ENCODE results near the gene SORBS2. TPM values are rescaled to one million over a fixed set of nuclear protein-coding genes. Genes with fewer than 3 reads are reported as not detected.
"Not testable (repeated sequence)": the region's sequence is repeated elsewhere in the genome, so short reads cannot be mapped to it uniquely, and the experiment has no call there.

SORBS2 gene
- total RNA-seq, 1 experiment from 2014 or later: 1.5 TPM

- no peak for DNase-seq (ENCODE audit: low spot score)
These were observed 98.7 kb downstream of the SORBS2 start for GRCh38 chr4:185713272-185713671.

DNA sequence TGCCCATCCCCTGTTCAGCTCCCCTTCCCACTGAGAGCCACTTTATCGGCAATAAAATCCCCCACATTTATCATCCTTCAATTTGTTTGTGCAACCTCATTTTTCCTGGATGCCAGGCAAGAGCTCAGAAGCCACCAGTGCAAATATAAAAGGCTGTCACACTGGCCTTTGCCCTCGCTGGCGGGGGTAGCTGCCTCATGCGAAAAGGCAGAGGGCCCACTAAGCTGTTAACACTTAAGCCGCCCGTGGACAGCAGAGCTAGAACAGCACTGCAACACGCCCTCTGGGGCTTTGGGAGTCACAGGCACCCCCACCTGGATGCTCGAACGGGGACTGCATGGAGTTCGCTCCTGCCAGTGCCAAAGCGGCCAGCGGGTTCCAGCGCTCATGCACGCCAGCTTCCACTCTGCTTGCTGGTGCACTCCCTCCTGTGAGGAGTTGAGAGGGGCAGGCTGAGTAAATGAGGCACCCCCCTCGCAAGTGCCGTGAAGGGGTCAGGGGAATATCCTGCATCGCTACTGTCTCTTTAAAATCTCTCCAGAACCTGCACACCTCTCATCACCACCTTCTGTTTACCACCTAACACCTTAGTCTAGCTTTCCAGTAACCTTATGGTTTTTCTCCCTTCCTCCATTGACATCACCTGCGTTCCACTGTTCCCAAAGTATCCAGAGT lies 99.5 kb downstream of the SORBS2 start:
- DNase-seq (ENCODE audit: low spot score): no peak

DNA sequence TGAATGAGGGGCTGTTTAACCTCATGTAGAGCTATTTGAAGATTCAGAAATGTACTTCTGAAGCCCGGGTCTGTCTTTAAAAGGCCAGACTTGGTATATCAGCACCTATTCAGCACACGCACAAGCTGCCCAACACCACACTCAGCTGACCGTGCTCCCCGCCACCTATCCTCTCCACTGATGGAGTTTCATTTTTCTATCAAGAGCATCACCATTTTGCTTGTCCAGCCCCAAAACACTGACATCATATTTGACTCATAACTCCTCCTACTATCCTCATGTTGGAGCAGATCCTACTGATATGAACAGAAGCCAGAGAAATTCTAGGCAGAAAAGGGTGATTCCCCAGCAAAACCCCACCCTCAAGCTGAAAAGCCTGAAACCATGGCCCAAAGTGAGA lies 100.3 kb downstream of the SORBS2 start:
- no peak for DNase-seq (ENCODE audit: low spot score)

- DNase-seq (ENCODE audit: low spot score): no peak
These were observed 101.5 kb downstream of the SORBS2 start for GRCh38 chr4:185710487-185710995.

GRCh38 chr4:185709802-185710486 lies 102.0 kb downstream of the SORBS2 start:
- no peak for DNase-seq (ENCODE audit: low spot score)

DNA sequence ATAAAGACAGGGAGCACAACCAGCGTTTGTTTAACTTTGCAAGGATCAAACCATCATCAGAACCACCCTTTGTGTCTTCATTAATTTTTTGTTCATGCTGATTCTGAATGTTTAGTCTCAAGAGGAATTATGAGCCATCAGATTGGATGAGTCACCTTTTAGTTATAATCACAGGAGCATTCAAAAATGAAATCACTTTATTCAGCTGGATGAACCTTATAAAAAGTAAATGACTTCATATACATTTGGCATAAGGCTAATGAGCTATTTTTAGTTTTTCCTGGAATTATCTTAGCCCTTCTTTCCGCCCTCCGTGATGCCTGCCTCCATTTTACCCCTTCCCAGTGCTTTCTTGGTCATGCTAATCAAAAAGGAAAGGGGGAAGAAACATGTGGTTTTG lies 103.6 kb downstream of the SORBS2 start:
- DNase-seq (ENCODE audit: low spot score): no peak

DNA sequence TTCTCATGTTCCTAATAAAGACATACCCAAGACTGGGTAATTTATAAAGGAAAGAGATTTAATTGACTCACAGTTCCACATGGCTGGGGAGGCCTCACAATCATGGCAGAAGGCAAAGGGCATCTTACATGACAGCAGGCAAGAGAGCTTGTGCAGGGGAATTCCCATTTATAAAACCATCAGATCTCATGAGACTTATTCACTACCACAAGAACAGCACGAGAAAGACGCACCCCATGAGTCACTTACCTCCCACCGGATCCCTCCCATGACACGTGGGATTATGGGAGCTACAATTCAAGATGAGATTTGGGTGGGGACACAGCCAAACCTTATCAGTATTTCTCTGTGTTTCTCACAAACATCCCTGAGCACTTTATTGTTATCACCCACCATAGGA lies 104.4 kb downstream of the SORBS2 start:
- not testable (repeated sequence) for DNase-seq (ENCODE audit: low spot score)

GRCh38 chr4:185702147-185702663 lies 109.8 kb downstream of the SORBS2 start:
- DNase-seq (ENCODE audit: low spot score): no peak

DNA sequence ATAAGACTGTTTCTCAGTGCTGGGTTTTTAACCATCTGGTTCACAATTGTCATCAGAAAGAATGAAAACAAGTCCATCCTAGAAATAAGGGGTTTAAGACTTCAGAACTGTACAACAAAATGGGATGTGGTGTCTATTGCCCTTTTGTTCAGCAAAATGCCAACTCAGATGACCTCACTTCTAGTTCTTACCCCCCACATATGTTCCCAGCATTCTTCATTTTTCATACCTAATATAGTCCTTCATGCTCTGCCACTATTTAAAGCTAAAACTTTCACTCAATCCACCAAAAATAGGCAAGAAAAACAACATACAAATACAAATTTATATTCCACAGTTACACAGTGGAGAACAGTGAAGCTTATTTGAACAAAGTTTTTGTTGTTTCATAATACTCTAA lies 111.4 kb downstream of the SORBS2 start:
- no peak for DNase-seq (ENCODE audit: low spot score)

- no peak for DNase-seq (ENCODE audit: low spot score)
These were observed 111.9 kb downstream of the SORBS2 start for GRCh38 chr4:185700048-185700447.

DNA sequence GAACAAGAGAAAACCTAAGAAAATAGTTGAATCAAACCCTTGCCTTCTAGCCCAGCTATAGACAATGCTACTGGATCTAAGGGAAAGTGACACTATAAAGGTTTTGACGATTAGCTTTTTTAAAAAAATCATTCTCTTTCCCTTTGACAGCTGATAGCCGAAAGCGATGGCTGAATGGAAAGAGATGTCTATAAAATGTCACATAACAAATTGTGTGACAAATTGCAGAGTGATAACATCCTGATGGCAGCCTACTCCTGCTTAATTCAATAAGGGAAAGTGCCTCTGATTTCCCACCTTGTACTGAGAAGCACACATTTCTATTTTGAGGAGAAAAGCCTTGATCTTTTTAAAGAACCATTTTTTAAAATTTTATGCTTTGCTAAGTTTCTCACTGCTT lies 114.5 kb downstream of the SORBS2 start:
- DNase-seq (ENCODE audit: low spot score): no peak

- DNase-seq (ENCODE audit: low spot score): no peak
These were observed 116.3 kb downstream of the SORBS2 start for GRCh38 chr4:185695743-185696142.

DNA sequence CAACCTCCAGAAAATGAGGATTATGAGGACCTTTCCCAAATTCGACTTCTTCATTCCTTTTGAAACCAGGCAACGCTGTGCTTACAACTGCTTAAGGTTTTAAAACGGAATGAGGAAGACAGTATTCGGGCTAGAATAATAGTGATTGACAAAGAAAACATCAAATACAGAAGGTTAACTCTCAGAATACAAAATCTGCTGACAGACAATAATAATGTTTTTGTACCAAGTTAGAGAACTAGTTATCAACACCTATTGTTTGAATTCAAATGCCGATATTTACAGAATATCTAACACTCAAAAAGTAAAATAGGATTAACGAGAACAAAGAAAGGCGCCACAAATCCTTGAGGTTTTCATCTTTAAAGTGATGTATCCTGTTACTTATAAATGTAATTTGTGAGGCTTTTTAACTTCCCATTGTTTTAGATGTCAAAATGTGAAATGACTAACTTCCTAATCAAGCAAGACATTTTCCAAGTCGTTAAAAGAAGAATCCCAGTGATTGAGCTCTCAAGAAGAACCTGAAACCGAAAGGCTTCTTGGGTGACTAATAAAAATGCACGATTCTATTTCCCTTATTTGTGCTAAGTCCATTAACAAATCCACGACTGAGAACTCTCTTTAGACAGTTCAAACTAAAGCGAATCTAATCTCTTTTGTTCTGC lies 118.3 kb downstream of the SORBS2 start:
- DNase-seq (ENCODE audit: low spot score): no peak

DNA sequence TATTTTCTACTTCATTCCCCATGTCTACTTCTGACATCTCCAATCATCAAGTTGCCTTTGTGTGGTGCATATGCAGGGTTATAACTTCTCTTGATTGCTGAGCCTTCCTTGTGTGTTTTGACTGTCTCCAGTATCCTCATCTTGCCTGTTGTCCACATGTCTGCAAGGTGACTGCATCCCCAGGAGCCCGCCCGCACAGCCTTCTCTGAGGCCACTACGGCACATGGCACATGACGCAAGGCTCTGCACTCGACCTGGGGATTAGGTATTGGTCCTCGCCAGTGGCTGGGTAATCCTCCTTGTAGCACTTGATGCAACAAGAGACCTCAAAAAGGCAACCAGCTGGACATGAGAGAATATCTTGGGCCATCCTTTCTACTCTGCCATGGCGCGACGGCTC lies 122.6 kb downstream of the SORBS2 start:
- DNase-seq (ENCODE audit: low spot score): no peak

- no peak for DNase-seq (ENCODE audit: low spot score)
These were observed 126.2 kb downstream of the SORBS2 start for GRCh38 chr4:185685804-185686203.

DNA sequence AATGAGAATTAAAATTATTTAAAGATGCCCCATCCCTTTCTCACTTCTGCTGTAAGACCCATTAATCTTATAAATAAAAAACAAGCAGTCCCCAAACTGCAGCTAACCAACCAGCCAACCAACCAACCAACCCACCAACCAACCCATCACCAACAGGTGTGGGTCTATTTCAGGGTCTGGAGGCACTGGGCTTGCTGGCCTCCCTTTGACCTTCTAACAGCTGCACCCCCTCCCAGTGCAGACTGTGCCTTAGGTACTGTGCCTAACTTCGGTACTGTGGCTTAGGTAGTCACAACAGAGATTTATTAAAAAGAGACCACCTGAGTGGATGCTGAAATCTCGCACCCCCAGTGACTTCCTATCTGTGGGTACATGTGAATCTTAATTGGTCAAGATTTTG lies 128.1 kb downstream of the SORBS2 start:
- DNase-seq (ENCODE audit: low spot score): no peak

GRCh38 chr4:185683222-185683621 lies 128.8 kb downstream of the SORBS2 start:
- DNase-seq (ENCODE audit: low spot score): no peak

GRCh38 chr4:185682236-185682635 lies 129.8 kb downstream of the SORBS2 start:
- no peak for DNase-seq (ENCODE audit: low spot score)

DNA sequence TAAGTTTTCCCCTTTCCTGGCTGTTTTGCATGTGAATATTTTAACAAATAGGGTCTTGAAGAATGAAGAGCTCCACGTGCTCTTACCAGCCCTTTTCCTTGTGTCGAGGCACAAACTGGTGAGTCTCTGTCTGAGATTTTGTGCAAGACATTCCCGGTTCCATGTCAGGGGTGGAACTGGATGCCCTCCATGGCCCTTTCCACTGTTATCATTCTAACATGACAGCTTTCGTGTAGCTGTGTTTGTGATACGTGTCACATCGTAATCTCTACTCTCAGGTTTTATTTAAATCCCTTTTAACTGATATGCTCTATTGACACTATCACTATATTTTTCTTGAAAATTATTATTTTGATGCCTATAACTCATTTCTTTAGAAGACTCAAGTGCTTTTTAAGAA lies 130.4 kb downstream of the SORBS2 start:
- DNase-seq (ENCODE audit: low spot score): no peak

- no peak for DNase-seq (ENCODE audit: low spot score)
These were observed 131.4 kb downstream of the SORBS2 start for GRCh38 chr4:185680617-185681016.

DNA sequence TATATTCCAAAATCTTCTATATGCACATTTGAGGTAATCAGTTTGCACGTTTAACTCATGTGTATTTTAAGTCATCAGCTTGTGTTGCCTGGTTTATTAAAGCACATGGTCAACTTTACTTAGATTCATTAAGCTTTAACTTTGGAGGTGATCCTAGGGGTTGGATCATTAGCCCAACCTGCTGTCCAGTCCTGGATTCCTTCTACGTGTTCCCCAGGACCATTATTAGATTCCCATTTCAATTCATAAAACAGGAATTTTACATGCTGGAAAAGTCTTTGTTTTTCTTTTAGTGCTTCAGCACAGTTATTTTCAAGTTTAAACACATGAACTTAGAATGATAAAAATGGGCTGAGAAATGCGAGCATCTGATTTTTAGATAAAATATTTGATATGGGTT lies 132.5 kb downstream of the SORBS2 start:
- DNase-seq (ENCODE audit: low spot score): no peak

GRCh38 chr4:185677637-185678314 lies 134.2 kb downstream of the SORBS2 start:
- DNase-seq (ENCODE audit: low spot score): no peak
